Thyroid gland (tissue), 4 donors: ENCODE measurements around the gene ADGRD1.

Experiments
- POLR2A ChIP-seq, 2 donors: fragments of 450-650 bp; IDR thresholded peaks; one replicate each; pipeline ENCODE4 v1.6.1; 2017; ENCODE audit warnings: antibody characterized with exemption in 2 of 2, mild to moderate bottlenecking in 2 of 2, moderate library complexity in 1 of 2
- TF ChIP-seq, protein P1 (sequence below), 6 experiments: fragments of 200-600 bp in 3 of 6; fragments of 450-650 bp in 3 of 6; sonication (generic) in 3 of 6; IDR thresholded peaks; one replicate each; pipeline ENCODE4 v1.5.1; 2016 to 2019; ENCODE audit warnings: antibody characterized with exemption in 6 of 6, mild to moderate bottlenecking in 2 of 6, inconsistent platforms in 1 of 6, moderate library complexity in 1 of 6

- TF ChIP-seq, protein P1, sequence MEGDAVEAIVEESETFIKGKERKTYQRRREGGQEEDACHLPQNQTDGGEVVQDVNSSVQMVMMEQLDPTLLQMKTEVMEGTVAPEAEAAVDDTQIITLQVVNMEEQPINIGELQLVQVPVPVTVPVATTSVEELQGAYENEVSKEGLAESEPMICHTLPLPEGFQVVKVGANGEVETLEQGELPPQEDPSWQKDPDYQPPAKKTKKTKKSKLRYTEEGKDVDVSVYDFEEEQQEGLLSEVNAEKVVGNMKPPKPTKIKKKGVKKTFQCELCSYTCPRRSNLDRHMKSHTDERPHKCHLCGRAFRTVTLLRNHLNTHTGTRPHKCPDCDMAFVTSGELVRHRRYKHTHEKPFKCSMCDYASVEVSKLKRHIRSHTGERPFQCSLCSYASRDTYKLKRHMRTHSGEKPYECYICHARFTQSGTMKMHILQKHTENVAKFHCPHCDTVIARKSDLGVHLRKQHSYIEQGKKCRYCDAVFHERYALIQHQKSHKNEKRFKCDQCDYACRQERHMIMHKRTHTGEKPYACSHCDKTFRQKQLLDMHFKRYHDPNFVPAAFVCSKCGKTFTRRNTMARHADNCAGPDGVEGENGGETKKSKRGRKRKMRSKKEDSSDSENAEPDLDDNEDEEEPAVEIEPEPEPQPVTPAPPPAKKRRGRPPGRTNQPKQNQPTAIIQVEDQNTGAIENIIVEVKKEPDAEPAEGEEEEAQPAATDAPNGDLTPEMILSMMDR (IDR thresholded peaks at IDR 0.05): no peak
- no peak for TF ChIP-seq POLR2A (IDR thresholded peaks at IDR 0.05)
Measured at GRCh38 chr12:130965668-130966067, 12.0 kb downstream of the ADGRD1 start.
